ENCODE measurements around the gene TMEM203.
A peak's percentile ranks its signal among the peaks of the same experiment; 100 is the strongest.

The TMEM203 gene, protein sequence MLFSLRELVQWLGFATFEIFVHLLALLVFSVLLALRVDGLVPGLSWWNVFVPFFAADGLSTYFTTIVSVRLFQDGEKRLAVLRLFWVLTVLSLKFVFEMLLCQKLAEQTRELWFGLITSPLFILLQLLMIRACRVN

GRCh38 chr9:137205126-137206069, at the start of gene TMEM203, which contains the start of gene NDOR1:
TMEM203 (minus strand) TSS chr9:137205648; CDS start chr9:137205414, 234 bp downstream.
NDOR1 (plus strand) TSS chr9:137205700; CDS start chr9:137205778, 78 bp downstream.
- H3K4me3 Mint-ChIP-seq: peak within 1 kb of the TSS; percentile 97
- H3K27ac Mint-ChIP-seq: peak within 1 kb of the TSS; percentile 96
- H3K4me1 Mint-ChIP-seq (ENCODE audit: low read depth): peaks cover 57% of the 10 kb centered on the region

GRCh38 chr9:137254624-137255447, 49.4 kb upstream of the TMEM203 start, which contains the start of gene NELFB:
NELFB (plus strand) TSS chr9:137255327.
- H3K27me3 Mint-ChIP-seq: peaks cover 6% of the 10 kb centered on the region
- peak within 1 kb of the TSS; percentile 78 for H3K4me3 Mint-ChIP-seq
- H3K9me3 Mint-ChIP-seq: no peaks in the 10 kb centered on the region
- peaks cover 41% of the 10 kb centered on the region for H3K36me3 Mint-ChIP-seq (ENCODE audit: low read depth)
- intact Hi-C loops (cut with micrococcal nuclease): loop anchor here (1.0 kb wide), 1 partner anchor 14 kb away; the partner anchor contains the start of gene TUBB4B
- peak within 1 kb of the TSS; percentile 78 for H3K27ac Mint-ChIP-seq
- peaks cover 40% of the 10 kb centered on the region for H3K4me1 Mint-ChIP-seq (ENCODE audit: low read depth)

More at GRCh38 chr9:137205126-137206069, at the start of gene TMEM203, which contains the start of gene NDOR1:
- no peaks in the 10 kb centered on the region for H3K9me3 Mint-ChIP-seq
- no peaks in the 10 kb centered on the region for H3K27me3 Mint-ChIP-seq
- intact Hi-C loops (cut with micrococcal nuclease): loop anchor here (1.0 to 2.0 kb wide), 2 partner anchors 17 kb away; partner anchors contain the start of genes ANAPC2, RNF208 and SSNA1
- H3K36me3 Mint-ChIP-seq (ENCODE audit: low read depth): peaks cover 59% of the 10 kb centered on the region

DNA sequence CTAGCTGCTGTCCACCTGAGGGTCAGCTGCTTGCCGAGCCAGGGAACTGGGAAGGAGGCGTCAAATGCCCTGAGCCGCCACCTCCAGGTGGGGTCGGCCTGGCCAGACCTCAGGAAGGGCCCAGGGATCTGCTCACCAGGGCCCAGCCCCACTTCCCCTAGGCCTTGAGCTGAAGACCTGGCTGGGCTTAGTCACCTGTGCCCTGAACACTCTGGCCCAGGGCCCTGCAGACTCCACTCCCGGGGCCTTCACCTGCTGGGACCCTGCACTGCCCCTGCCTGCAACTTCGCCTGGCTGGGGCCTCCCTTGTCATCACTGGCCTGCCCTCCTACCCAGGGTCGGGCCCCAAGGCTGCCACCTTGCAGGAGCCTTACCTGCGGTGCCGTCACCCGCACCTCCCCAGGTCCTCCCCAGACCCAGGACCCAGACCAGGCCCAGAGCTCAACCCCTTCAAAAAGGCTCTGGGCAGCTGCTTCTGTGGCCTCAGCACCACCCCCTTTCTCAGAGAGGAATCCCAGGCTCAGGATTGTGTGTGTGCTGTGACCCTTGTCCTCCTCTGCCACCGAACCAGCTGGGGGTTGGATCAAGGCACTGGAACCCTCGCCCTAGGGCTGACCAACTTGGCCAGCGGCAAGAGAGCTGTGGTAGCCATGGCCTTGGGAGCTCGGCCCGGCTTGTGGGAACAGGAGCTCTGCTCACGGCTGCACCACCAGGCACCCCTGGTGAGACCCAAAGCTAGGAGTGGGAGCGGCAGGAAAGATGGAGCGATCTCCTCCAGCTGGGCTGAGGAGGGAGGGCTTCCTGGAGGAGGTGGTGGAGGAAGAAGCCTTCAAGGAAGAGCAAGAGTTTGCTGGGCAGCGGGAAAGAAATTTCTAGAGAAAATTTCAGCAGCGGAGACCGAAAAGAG, 48.5 kb upstream of the TMEM203 start:
- Mint-ChIP-seq H3K4me1 (ENCODE audit: low read depth) (peaks cover 36% of the 10 kb centered on the region), H3K36me3 (ENCODE audit: low read depth) (peaks cover 32% of the 10 kb centered on the region), H3K27ac (peak overlapping the region; percentile 78), H3K4me3 (peak overlapping the region; percentile 78), H3K27me3 (peaks cover 6% of the 10 kb centered on the region), H3K9me3 (no peaks in the 10 kb centered on the region)
- intact Hi-C loops (cut with micrococcal nuclease): no loop called here

- no peak overlapping the region for H3K4me3 Mint-ChIP-seq
- peaks cover 6% of the 10 kb centered on the region for H3K27me3 Mint-ChIP-seq
These were observed 47.4 kb upstream of the TMEM203 start for GRCh38 chr9:137252555-137253506.

GRCh38 chr9:137251490-137252268, 46.2 kb upstream of the TMEM203 start:
- no peak overlapping the region for H3K4me3 Mint-ChIP-seq
- peak overlapping the region; percentile 18 for H3K27ac Mint-ChIP-seq
- intact Hi-C loops (cut with micrococcal nuclease): no loop called here
- peaks cover 24% of the 10 kb centered on the region for H3K4me1 Mint-ChIP-seq (ENCODE audit: low read depth)
- peaks cover 9% of the 10 kb centered on the region for H3K36me3 Mint-ChIP-seq (ENCODE audit: low read depth)
- peaks cover 6% of the 10 kb centered on the region for H3K27me3 Mint-ChIP-seq
- H3K9me3 Mint-ChIP-seq: no peaks in the 10 kb centered on the region

More at GRCh38 chr9:137252555-137253506, 47.4 kb upstream of the TMEM203 start:
- Mint-ChIP-seq H3K36me3 (ENCODE audit: low read depth) (peaks cover 21% of the 10 kb centered on the region), H3K4me1 (ENCODE audit: low read depth) (peaks cover 32% of the 10 kb centered on the region), H3K27ac (no peak overlapping the region), H3K9me3 (no peaks in the 10 kb centered on the region)
- intact Hi-C loops (cut with micrococcal nuclease): no loop called here

DNA sequence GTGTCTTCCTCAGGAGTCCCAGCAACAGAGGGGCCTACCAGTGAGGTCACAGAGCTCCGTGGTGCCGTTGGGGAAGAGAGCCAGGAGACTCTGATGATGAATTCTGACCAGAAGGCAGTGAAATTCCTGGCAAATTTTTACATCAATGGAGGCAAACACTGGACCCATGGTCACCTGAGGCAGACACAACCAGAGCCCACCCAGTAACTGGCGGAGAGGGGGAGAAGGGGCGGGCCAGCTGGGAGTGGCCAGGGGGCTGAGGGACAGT, 45.7 kb upstream of the TMEM203 start, which contains the start of gene STPG3:
STPG3 (plus strand) TSS at position 93 of the 268 bp plus-strand sequence; CDS start at position 94, 1 bp downstream.
- intact Hi-C loops (cut with micrococcal nuclease): no loop called here
- H3K27ac Mint-ChIP-seq: peak within 1 kb of the TSS; percentile 18

DNA sequence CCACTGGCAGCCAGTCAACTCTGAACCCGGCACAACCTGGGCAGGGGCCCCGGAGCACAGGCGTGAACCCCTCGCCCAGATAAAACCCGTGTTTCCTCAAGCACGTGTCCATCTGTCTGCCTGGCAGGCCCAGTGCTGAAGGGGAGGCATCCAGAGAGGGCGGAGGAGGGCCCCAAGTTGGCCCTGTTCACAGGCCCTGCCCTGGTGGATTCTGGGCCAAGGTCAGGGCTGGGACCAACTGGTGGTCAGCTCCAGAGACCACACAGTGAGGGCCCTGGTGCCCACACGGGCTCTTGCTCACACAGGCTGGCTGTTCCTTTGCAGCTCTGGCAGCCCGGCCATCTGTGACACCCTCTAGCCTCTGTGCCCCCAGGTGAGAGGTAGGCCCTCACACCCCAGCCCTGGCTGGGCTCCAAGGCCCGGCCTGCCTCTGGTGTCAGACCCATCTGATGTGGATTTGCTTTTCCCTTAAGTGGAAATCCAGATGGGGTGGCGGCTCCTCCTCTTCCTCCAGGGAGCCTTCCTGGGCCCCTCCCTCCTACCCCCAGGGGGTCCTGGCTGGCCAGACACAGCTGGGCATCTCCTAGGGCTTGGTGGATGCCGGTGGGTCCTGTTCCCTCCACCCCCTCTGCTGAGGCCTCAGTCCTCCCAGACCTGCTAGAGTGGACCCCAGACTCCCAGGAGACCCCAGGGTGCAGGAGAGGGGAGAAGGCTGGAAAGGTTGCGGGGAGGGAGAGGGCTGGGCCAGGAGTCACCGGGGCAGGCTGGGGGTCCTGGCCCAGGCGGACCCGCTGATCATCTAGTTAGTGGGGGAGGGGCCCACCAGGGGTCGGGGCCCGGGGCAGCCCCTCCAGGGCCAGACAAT, 45.1 kb upstream of the TMEM203 start:
- intact Hi-C loops (cut with micrococcal nuclease): no loop called here
- Mint-ChIP-seq H3K4me3 (no peak overlapping the region), H3K27ac (peak overlapping the region; percentile 18), H3K9me3 (no peaks in the 10 kb centered on the region), H3K4me1 (ENCODE audit: low read depth) (peaks cover 14% of the 10 kb centered on the region), H3K36me3 (ENCODE audit: low read depth) (no peaks in the 10 kb centered on the region), H3K27me3 (peaks cover 6% of the 10 kb centered on the region)

More for the DNA sequence above, 45.7 kb upstream of the TMEM203 start, which contains the start of gene STPG3:
- H3K4me3 Mint-ChIP-seq: no peak within 1 kb of the TSS
- H3K9me3 Mint-ChIP-seq: no peaks in the 10 kb centered on the region
- peaks cover 6% of the 10 kb centered on the region for H3K27me3 Mint-ChIP-seq
- H3K4me1 Mint-ChIP-seq (ENCODE audit: low read depth): peaks cover 19% of the 10 kb centered on the region
- H3K36me3 Mint-ChIP-seq (ENCODE audit: low read depth): peaks cover 4% of the 10 kb centered on the region

GRCh38 chr9:137247916-137248175, 42.4 kb upstream of the TMEM203 start:
- Mint-ChIP-seq H3K36me3 (ENCODE audit: low read depth) (peaks cover 14% of the 10 kb centered on the region), H3K27ac (no peak overlapping the region), H3K4me3 (no peak overlapping the region), H3K27me3 (no peaks in the 10 kb centered on the region), H3K9me3 (no peaks in the 10 kb centered on the region), H3K4me1 (ENCODE audit: low read depth) (peaks cover 17% of the 10 kb centered on the region)
- intact Hi-C loops (cut with micrococcal nuclease): no loop called here

DNA sequence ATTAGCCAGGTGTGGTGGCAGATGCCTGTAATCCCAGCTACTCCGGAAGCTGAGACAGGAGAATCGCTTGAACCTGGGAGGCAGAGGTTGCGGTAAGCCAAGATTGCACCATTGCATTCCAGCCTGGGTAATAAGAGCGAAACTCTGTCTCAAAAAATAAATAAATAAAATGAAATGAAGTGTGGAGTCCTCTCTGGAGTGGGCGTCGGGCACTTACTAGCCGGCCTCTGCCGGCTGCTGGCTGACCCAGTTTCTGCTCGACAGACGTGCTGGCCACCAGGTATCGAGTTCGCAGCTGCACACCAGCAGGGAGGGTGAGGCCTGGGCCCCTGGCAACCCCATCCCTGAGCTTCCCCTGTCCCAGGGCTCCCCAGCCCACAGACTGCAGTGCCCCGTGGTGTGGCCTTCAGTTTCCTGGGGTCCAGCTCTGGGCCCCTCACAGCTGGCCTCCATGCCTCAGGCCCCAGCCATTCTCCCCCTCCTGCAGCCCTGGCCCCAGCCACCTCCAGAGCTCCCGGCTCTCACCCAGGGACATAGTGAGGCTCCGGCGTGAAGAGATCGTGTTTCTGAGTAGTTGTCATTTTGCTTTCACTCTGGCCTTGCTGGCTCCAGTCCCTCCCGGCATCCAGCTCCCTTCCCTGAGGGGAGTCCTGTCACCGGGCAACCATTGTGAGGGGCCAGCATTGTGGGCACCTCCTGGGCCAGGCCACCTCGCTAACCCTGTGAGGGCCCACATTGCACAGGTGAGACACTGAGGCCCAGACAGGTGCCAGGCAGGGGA, 41.9 kb upstream of the TMEM203 start:
- H3K27ac Mint-ChIP-seq: no peak overlapping the region
- peaks cover 23% of the 10 kb centered on the region for H3K4me1 Mint-ChIP-seq (ENCODE audit: low read depth)
- intact Hi-C loops (cut with micrococcal nuclease): no loop called here
- peaks cover 19% of the 10 kb centered on the region for H3K36me3 Mint-ChIP-seq (ENCODE audit: low read depth)
- no peak overlapping the region for H3K4me3 Mint-ChIP-seq
- H3K9me3 Mint-ChIP-seq: no peaks in the 10 kb centered on the region
- no peaks in the 10 kb centered on the region for H3K27me3 Mint-ChIP-seq

All from dendritic cell treated with granulocyte-macrophage colony-stimulating factor and Interleukin-4, amounts not matched to agents 40 ng/mL and 50 ng/mL, for 4 days (primary cell).